GM06990 (cell line): Measurements from ENCODE around the gene IFI30.

ENCODE experiments used
- DNase-seq: peaks from one replicate; pipeline ENCODE4 v3.0.0-alpha.2; 2011; ENCODE audit not compliant: insufficient read length; ENCODE audit errors: extremely low read depth
- H3K27me3 ChIP-seq: replicated peaks from 2 replicates; pipeline ENCODE4 v1.6.0; 2011; ENCODE audit warnings: low read length; ENCODE audit not compliant: control insufficient read depth, insufficient read depth
- H3K36me3 ChIP-seq: 2 replicates; pipeline ENCODE4 v1.5.1; 2011; ENCODE audit warnings: low read length; ENCODE audit not compliant: control insufficient read depth, insufficient read depth
- H3K4me3 ChIP-seq: replicated peaks from 2 replicates; pipeline ENCODE4 v1.5.1; 2011; ENCODE audit warnings: low read depth, mild to moderate bottlenecking, control low read depth, low read length
- TF ChIP-seq, protein P1 (sequence below): IDR thresholded peaks from 2 replicates; pipeline ENCODE4 v1.5.1; 2011; ENCODE audit warnings: low read length, control low read depth, mild to moderate bottlenecking, inconsistent platforms; ENCODE audit not compliant: insufficient read depth, poor library complexity, severe bottlenecking

The IFI30 gene

GRCh38 chr19:18196511-18196845 lies 22.9 kb downstream of the IFI30 start:
- Histone ChIP-seq H3K36me3 (peaks cover 17% of the 10 kb centered on the region), H3K4me3 (no peak overlapping the region), H3K27me3 (no peaks in the 10 kb centered on the region)
- TF ChIP-seq, protein P1, sequence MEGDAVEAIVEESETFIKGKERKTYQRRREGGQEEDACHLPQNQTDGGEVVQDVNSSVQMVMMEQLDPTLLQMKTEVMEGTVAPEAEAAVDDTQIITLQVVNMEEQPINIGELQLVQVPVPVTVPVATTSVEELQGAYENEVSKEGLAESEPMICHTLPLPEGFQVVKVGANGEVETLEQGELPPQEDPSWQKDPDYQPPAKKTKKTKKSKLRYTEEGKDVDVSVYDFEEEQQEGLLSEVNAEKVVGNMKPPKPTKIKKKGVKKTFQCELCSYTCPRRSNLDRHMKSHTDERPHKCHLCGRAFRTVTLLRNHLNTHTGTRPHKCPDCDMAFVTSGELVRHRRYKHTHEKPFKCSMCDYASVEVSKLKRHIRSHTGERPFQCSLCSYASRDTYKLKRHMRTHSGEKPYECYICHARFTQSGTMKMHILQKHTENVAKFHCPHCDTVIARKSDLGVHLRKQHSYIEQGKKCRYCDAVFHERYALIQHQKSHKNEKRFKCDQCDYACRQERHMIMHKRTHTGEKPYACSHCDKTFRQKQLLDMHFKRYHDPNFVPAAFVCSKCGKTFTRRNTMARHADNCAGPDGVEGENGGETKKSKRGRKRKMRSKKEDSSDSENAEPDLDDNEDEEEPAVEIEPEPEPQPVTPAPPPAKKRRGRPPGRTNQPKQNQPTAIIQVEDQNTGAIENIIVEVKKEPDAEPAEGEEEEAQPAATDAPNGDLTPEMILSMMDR = no peak
- no peak for DNase-seq

DNA sequence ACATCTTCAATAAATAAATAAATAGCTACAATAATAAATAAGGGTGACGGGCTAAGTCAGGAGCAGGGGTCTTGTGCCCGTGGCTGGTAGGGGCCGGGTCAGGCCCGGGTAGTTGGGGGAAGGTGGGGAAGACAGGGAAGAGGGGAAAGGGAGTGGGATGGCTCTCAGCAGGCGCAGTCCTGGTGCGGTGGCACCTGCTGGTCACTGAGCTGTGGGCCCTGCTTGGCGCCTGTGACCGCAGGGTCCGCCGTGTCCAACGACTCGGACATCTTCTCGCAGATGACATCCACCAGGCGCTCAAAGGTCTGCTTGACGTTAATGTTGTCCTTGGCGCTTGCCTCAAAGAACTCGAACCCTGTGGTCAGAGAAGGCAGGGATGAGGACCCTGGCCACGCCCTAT lies 23.7 kb downstream of the IFI30 start:
- H3K36me3 ChIP-seq = peaks cover 17% of the 10 kb centered on the region
- DNase-seq = no peak
- no peaks in the 10 kb centered on the region for H3K27me3 ChIP-seq

DNA sequence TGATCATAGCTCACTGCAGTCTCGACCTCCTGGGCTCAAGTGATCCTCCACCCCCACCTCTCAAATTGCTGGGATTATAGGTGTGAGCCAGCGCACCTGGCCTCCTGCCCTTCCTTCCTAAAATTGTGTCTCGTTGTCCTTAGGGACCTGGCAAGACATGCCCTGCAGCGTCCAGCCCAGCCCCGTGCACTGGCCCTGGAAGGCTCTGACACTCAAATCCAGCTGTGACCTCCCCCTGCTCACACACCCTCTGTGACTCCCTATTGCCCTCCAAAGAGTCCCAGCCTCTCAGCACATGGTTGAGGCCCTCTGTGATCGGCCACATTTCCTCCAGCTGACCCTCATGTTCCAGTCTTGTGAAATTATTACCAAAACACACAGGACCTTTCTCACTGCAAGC lies 24.3 kb downstream of the IFI30 start:
- no peak for DNase-seq
- TF ChIP-seq, protein P1 = no peak
- Histone ChIP-seq H3K4me3 (no peak overlapping the region), H3K27me3 (no peaks in the 10 kb centered on the region), H3K36me3 (peaks cover 17% of the 10 kb centered on the region)

More for the DNA sequence above, 23.7 kb downstream of the IFI30 start:
- H3K4me3 ChIP-seq = no peak overlapping the region
- TF ChIP-seq, protein P1 = no peak

GRCh38 chr19:18198374-18198773 lies 24.8 kb downstream of the IFI30 start:
- no peaks in the 10 kb centered on the region for H3K27me3 ChIP-seq
- H3K4me3 ChIP-seq = no peak overlapping the region
- no peak for DNase-seq
- TF ChIP-seq, protein P1 = no peak
- H3K36me3 ChIP-seq = peaks cover 17% of the 10 kb centered on the region

DNA sequence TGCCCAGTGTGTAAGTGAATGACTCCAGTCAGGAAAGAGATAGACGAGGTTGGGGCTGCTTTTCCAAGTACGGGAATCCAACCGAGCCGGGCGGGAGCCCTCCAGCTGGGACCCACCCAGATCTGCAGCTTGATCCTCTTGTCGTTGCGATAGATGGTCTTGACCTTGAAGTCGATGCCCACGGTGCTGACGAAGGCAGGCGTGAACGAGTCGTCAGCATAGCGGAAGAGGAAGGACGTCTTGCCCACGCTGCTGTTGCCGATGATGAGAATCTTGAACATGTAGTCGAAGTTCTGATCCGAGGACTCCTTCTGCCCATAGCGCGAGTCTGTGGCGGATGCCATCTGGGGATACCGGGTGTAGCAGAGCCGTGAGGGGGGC lies 28.8 kb downstream of the IFI30 start:
- TF ChIP-seq, protein P1 = no peak
- no peaks in the 10 kb centered on the region for H3K27me3 ChIP-seq
- H3K4me3 ChIP-seq = no peak overlapping the region
- DNase-seq = no peak
- peaks cover 9% of the 10 kb centered on the region for H3K36me3 ChIP-seq

- TF ChIP-seq, protein P1 = peak; percentile 60
- Histone ChIP-seq H3K27me3 (no peaks in the 10 kb centered on the region), H3K4me3 (peak overlapping the region; percentile 84), H3K36me3 (peaks cover 7% of the 10 kb centered on the region)
- peak; percentile 65 for DNase-seq
These were observed 29.3 kb downstream of the IFI30 start for GRCh38 chr19:18202778-18203407.
